Panc1 (cell line): ENCODE results near the gene CDK2AP2.

Experiments
- CTCF ChIP-seq: fragments of 450-650 bp; IDR thresholded peaks from 2 replicates; pipeline ENCODE4 v1.5.1; 2017; ENCODE audit warnings: mild to moderate bottlenecking
- POLR2AphosphoS5 ChIP-seq: IDR thresholded peaks from 2 replicates; pipeline ENCODE4 v1.6.1; 2012; ENCODE audit warnings: mild to moderate bottlenecking, low read depth, low read length, moderate library complexity
- REST ChIP-seq, 2 experiments: IDR thresholded peaks; 2 replicates each; pipeline ENCODE4 v1.6.1; 2011 to 2012; ENCODE audit warnings: low read depth in 2 of 2, control low read depth in 1 of 2, low read length in 1 of 2, mild to moderate bottlenecking in 1 of 2, moderate library complexity in 1 of 2; ENCODE audit not compliant: insufficient read depth in 1 of 2
- SIN3A ChIP-seq: IDR thresholded peaks from 2 replicates; pipeline ENCODE4 v1.6.1; 2012; ENCODE audit warnings: low read depth, mild to moderate bottlenecking, low read length, moderate library complexity, borderline replicate concordance; ENCODE audit not compliant: insufficient read depth

GRCh38 chr11:67543585-67543984 lies 35.6 kb upstream of the CDK2AP2 start:
- TF ChIP-seq CTCF (no peak), POLR2AphosphoS5 (no peak), REST (IDR thresholded peaks at IDR 0.05; ENCODE audit: insufficient read depth in 1 of 2, low read depth in 2 of 2, low read length in 1 of 2) (no peak), SIN3A (no peak)
